Muscle of leg (tissue), 11 donors: ENCODE measurements around the gene TBXAS1. TPM values are rescaled to one million over a fixed set of nuclear protein-coding genes. Genes with fewer than 3 reads are reported as not detected.

Source experiments
- DNase-seq: peaks from one replicate; pipeline ENCODE4 v3.0.0; 2013
- H3K27ac ChIP-seq: one replicate; pipeline ENCODE4 v1.5.1; 2013; ENCODE audit warnings: mild to moderate bottlenecking, low read length, control low read depth
- H3K27me3 ChIP-seq: one replicate; pipeline ENCODE4 v1.6.1; 2013; ENCODE audit warnings: low read length; ENCODE audit not compliant: control insufficient read depth, insufficient read depth
- H3K36me3 ChIP-seq: one replicate; pipeline ENCODE4 v1.6.1; 2013; ENCODE audit warnings: low read length; ENCODE audit not compliant: control insufficient read depth, insufficient read depth
- H3K4me1 ChIP-seq: one replicate; pipeline ENCODE4 v1.6.1; 2013; ENCODE audit warnings: low read length; ENCODE audit not compliant: control insufficient read depth, insufficient read depth
- H3K4me3 ChIP-seq: one replicate; pipeline ENCODE4 v1.5.1; 2013; ENCODE audit warnings: low read length, control low read depth
- H3K9me3 ChIP-seq: replicated peaks from 2 replicates; pipeline ENCODE4 v1.6.1; 2013; ENCODE audit warnings: low read depth, low read length; ENCODE audit not compliant: control insufficient read depth
- WGBS: methylation state at CpG from one replicate; pipeline ENCODE4 v1.1.5; 2013; ENCODE audit warnings: missing lambda C conversion rate; ENCODE audit not compliant: insufficient coverage; 5-methylcytosine and 5-hydroxymethylcytosine counted together
- polyA plus RNA-seq, 8 donors: library from polyadenylated mRNA; unstranded; fragments of 120-200 nt; gene quantifications; one replicate each; pipeline versions ENCODE4 v1.2.1 to v1.2.3, GENCODE V29; 2013; ENCODE audit warnings: inconsistent platforms in 1 of 8, low replicate concordance in 1 of 8; ENCODE audit not compliant: insufficient read length in 8 of 8, insufficient read depth in 1 of 8
- total RNA-seq: library from RNA; stranded (reverse); fragments of 120-200 nt; gene quantifications from one replicate; pipeline ENCODE4 v1.2.4, GENCODE V29; 2013

TBXAS1 gene
- total and polyA plus RNA-seq, 9 donors: 2.6 to 4.5 (median 3.4) TPM

GRCh38 chr7:140048989-140049338 is 219.9 kb downstream of the TBXAS1 start:
- H3K9me3 ChIP-seq: no peaks in the 10 kb centered on the region
- H3K27ac ChIP-seq: no peak overlapping the region
- H3K36me3 ChIP-seq: peaks cover 46% of the 10 kb centered on the region
- no peaks in the 10 kb centered on the region for H3K4me1 ChIP-seq
- no peaks in the 10 kb centered on the region for H3K27me3 ChIP-seq
- DNase-seq: no peak
- WGBS: 80% methylated on average over 1 of the region's 1 CpG
- no peak overlapping the region for H3K4me3 ChIP-seq

- no peak for DNase-seq
- no peaks in the 10 kb centered on the region for H3K4me1 ChIP-seq
- H3K36me3 ChIP-seq: peaks cover 47% of the 10 kb centered on the region
- H3K9me3 ChIP-seq: no peaks in the 10 kb centered on the region
- 67% methylated on average over 3 of the region's 5 CpGs for WGBS
- H3K4me3 ChIP-seq: no peak overlapping the region
- H3K27me3 ChIP-seq: no peaks in the 10 kb centered on the region
- no peak overlapping the region for H3K27ac ChIP-seq
Measured at GRCh38 chr7:140049339-140050024, 220.4 kb downstream of the TBXAS1 start.

GRCh38 chr7:140050100-140050499 is 221.0 kb downstream of the TBXAS1 start:
- no peak overlapping the region for H3K27ac ChIP-seq
- 40% methylated on average over 1 of the region's 3 CpGs for WGBS

GRCh38 chr7:140051820-140052219 is 222.8 kb downstream of the TBXAS1 start:
- Histone ChIP-seq H3K9me3 (no peaks in the 10 kb centered on the region), H3K27ac (no peak overlapping the region), H3K4me3 (no peak overlapping the region), H3K27me3 (no peaks in the 10 kb centered on the region), H3K4me1 (no peaks in the 10 kb centered on the region), H3K36me3 (peaks cover 41% of the 10 kb centered on the region)
- DNase-seq: no peak

More at GRCh38 chr7:140050100-140050499, 221.0 kb downstream of the TBXAS1 start:
- no peak overlapping the region for H3K4me3 ChIP-seq
- no peaks in the 10 kb centered on the region for H3K27me3 ChIP-seq
- DNase-seq: no peak
- H3K4me1 ChIP-seq: no peaks in the 10 kb centered on the region
- peaks cover 49% of the 10 kb centered on the region for H3K36me3 ChIP-seq
- H3K9me3 ChIP-seq: no peaks in the 10 kb centered on the region

GRCh38 chr7:140053812-140054539 is 224.9 kb downstream of the TBXAS1 start:
- no peak overlapping the region for H3K27ac ChIP-seq
- H3K9me3 ChIP-seq: no peaks in the 10 kb centered on the region
- peaks cover 34% of the 10 kb centered on the region for H3K36me3 ChIP-seq
- H3K4me1 ChIP-seq: peaks cover 1% of the 10 kb centered on the region
- no peak overlapping the region for H3K4me3 ChIP-seq
- no peak for DNase-seq
- H3K27me3 ChIP-seq: no peaks in the 10 kb centered on the region
- WGBS: 100% methylated on average over 1 of the region's 3 CpGs

- H3K27ac ChIP-seq: no peak overlapping the region
- H3K4me3 ChIP-seq: no peak overlapping the region
- no peaks in the 10 kb centered on the region for H3K9me3 ChIP-seq
- peaks cover 33% of the 10 kb centered on the region for H3K36me3 ChIP-seq
- H3K4me1 ChIP-seq: peaks cover 9% of the 10 kb centered on the region
- no peaks in the 10 kb centered on the region for H3K27me3 ChIP-seq
- 72% methylated on average over 4 of the region's 4 CpGs for WGBS
- no peak for DNase-seq
Measured at GRCh38 chr7:140054751-140055150, 225.7 kb downstream of the TBXAS1 start.

- no peaks in the 10 kb centered on the region for H3K9me3 ChIP-seq
- WGBS: 100% methylated on average over 1 of the region's 2 CpGs
- no peak overlapping the region for H3K27ac ChIP-seq
- no peak overlapping the region for H3K4me3 ChIP-seq
- peaks cover 19% of the 10 kb centered on the region for H3K4me1 ChIP-seq
- H3K36me3 ChIP-seq: peaks cover 29% of the 10 kb centered on the region
- no peaks in the 10 kb centered on the region for H3K27me3 ChIP-seq
- no peak for DNase-seq
Measured at GRCh38 chr7:140055833-140056232, 226.8 kb downstream of the TBXAS1 start.

- no peaks in the 10 kb centered on the region for H3K9me3 ChIP-seq
- WGBS: 100% methylated on average over 1 of the region's 5 CpGs
- no peak overlapping the region for H3K4me3 ChIP-seq
- peaks cover 28% of the 10 kb centered on the region for H3K36me3 ChIP-seq
- no peak overlapping the region for H3K27ac ChIP-seq
- H3K4me1 ChIP-seq: peaks cover 26% of the 10 kb centered on the region
- no peaks in the 10 kb centered on the region for H3K27me3 ChIP-seq
- DNase-seq: no peak
Measured at GRCh38 chr7:140056431-140057142, 227.5 kb downstream of the TBXAS1 start.

- no peak overlapping the region for H3K4me3 ChIP-seq
- peaks cover 32% of the 10 kb centered on the region for H3K4me1 ChIP-seq
- no peak for DNase-seq
- WGBS: 88% methylated on average over 1 of the region's 3 CpGs
- peaks cover 24% of the 10 kb centered on the region for H3K36me3 ChIP-seq
- no peaks in the 10 kb centered on the region for H3K9me3 ChIP-seq
- no peak overlapping the region for H3K27ac ChIP-seq
- H3K27me3 ChIP-seq: no peaks in the 10 kb centered on the region
Measured at GRCh38 chr7:140057143-140057535, 228.1 kb downstream of the TBXAS1 start.

- no peaks in the 10 kb centered on the region for H3K9me3 ChIP-seq
- H3K27me3 ChIP-seq: no peaks in the 10 kb centered on the region
- H3K4me1 ChIP-seq: peaks cover 36% of the 10 kb centered on the region
- 93% methylated on average over 4 of the region's 7 CpGs for WGBS
- H3K36me3 ChIP-seq: peaks cover 24% of the 10 kb centered on the region
- no peak overlapping the region for H3K4me3 ChIP-seq
- no peak for DNase-seq
- H3K27ac ChIP-seq: no peak overlapping the region
Measured at GRCh38 chr7:140058517-140058916, 229.5 kb downstream of the TBXAS1 start.
